ENCODE results near the gene IDI2.

GRCh38 chr10:980468-981093 lies 45.1 kb downstream of the IDI2 start:
- no peak for TF ChIP-seq TAF1 (IDR thresholded peaks at IDR 0.05; ENCODE audit: low read depth, low read length)
- no peak for TF ChIP-seq POLR2A (IDR thresholded peaks at IDR 0.05; ENCODE audit: low read depth, low read length)
- no peak for TF ChIP-seq POLR2AphosphoS5 (IDR thresholded peaks at IDR 0.05; ENCODE audit: low read depth, low read length)
- no peak for TF ChIP-seq POU2F2 (IDR thresholded peaks at IDR 0.05; ENCODE audit: low read depth, low read length)
- TF ChIP-seq SPI1 (IDR thresholded peaks at IDR 0.05; ENCODE audit: low read depth, low read length), result no peak
- no peak for TF ChIP-seq PAX5 (IDR thresholded peaks at IDR 0.05; ENCODE audit: insufficient read depth, low read length, severe bottlenecking)

Measured in GM12891 (cell line).